Stimulated activated CD8-positive, alpha-beta memory T cell treated with anti-CD3 and anti-CD28 coated beads, Interleukin-12 subunit alpha, Interleukin-12 subunit beta, amount 100 ng/mL, for 4 hours (primary cell): Measurements from ENCODE around the gene PEX19.
"Not testable (repeated sequence)": the region's sequence is repeated elsewhere in the genome, so short reads cannot be mapped to it uniquely, and the experiment has no call there.

Experiments used
- DNase-seq: peaks from one replicate; pipeline ENCODE4 v3.0.0-alpha.2; 2020; ENCODE audit warnings: low read depth

The PEX19 gene, protein sequence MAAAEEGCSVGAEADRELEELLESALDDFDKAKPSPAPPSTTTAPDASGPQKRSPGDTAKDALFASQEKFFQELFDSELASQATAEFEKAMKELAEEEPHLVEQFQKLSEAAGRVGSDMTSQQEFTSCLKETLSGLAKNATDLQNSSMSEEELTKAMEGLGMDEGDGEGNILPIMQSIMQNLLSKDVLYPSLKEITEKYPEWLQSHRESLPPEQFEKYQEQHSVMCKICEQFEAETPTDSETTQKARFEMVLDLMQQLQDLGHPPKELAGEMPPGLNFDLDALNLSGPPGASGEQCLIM

DNA sequence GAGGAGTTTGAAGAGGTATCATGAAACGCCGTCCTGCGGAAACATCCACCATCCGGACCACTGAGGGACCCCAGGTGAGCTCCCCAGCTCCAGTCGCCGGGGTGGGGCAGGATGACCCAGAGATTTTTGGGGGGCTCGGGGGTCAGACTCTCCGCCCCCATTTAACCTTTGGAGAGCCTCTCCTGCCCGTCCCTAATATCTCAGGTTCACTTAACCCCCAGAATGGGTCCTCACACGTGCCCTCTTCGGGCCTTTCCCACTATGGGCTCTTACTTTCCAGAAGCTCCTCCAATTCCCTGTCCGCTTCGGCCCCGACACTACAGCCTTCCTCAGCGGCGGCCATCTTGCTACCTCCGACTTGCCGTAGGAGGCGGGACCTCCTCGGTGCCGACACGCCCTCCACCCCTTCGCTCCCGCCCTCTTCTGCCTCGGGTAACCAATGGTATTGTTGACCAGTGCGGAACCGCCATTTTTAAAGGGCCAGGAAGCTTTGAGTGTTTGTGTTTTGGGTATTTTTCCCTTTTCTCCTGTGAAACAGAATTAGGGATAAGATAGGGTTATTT, at the start of gene PEX19:
TSS of gene PEX19 (minus strand) at position 352 of the 563 bp plus-strand sequence. CDS start at position 343, 9 bp downstream.
- DNase-seq: peak; percentile 79

DNA sequence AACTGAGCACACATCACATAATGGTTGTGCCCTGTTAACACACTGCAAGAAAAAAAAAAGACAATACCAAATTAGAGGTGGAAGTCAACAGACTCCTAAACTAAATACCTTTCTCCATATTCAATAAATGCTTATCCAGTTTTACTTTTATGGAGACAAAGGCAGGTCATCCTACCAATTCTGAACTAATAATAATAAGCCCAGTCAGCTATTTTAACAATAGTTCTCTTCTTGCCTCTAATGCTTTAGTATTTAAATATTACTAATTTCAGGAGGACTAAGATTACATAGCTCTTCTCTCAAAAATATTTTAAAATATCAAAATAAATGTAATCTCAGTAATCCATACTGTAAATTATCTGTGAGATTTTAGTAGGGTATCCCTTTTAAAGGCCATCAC, 47.6 kb upstream of the PEX19 start:
- DNase-seq: no peak

DNA sequence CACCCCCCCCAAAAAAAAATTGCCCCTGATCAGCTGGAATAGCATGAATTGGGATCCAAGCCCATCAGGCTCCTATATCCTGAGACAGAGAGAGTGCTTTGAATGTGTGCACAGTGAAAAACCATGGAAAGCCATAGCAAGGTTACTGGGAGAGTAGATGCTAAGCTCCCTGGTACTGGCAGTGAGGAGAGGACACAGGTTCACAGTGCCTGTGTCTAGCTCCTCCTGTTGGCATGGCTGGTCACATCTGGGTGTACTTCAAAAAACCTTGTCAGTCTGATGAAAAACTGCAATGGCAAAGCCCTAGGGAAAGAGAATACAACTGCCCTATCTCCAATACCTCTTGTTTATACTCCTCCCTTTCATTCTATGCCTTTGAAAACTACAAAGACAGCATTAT, 45.2 kb upstream of the PEX19 start:
- DNase-seq: no peak

DNA sequence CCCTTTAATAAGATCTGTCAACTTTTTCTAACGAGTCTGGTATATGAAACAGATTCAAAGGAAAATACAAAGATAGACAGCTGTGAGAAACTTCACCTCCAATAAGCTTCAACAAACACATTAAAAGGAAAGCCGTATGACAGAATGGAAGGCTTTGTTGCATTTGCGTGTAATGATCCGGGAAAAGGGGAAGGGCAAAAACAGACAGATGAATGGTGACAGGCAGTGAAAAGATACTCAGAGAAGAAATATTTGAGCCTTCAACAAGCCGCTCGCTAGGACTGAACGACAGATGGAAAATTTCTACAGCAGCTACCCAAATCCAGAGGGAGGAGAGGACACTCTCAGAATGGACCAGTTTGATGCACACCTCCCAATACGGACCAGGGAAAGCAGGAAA, 43.3 kb upstream of the PEX19 start:
- no peak for DNase-seq

DNA sequence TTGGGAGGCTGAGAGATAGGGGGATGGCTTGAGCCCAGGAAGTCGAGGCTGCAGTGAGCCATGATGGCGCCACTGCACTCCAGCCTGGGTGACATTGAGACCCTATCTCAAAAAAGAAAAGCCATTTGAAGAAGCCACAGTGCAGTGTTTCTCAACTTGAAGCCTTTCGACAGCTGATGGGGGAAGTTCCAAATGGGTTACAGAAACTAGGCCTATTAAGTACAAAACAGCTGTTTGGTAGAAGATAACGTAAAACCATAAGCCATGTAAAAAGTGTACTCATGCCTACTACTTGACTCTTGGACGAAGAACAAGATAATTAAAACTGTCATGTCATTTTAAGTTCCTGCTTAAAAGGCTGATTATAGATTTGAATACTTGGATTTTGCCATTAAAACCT, 41.5 kb upstream of the PEX19 start:
- no peak for DNase-seq

DNA sequence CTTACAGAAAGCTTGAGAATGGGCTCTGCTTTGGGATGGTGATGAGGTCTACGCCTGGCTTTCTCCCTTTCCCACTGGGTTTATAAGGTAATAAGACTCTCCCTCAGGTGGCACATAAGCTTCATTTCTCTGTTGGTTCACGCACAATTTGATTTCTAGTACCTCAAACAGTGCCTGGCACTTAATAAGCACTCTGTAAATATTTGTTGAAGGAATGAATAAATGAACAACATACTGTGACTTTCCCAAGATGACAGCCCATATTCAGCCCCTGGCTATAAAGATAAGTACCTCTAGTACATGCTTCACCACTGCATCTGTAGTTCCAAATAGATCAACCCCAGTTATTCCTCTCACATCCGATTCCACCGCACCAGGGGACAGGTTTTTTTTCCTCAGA, 40.3 kb upstream of the PEX19 start:
- DNase-seq: no peak

DNA sequence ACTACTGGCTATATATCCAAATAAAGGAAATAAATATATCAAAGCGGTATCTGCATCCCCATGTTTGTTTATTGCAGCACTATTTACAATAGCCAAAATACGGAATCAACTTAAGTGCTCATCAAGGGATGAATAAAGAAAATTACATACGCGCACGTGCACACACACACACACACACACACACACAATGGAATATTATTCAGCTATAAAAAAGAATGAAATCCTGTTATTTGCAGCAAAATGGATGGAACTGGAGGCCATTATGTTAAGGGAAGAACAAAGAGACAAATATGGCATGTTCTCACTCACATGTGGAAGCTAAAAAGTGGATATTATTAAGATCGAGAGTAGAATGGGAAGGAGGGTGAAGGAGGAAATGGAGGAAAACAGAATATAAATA, 37.9 kb upstream of the PEX19 start:
- DNase-seq: no peak

DNA sequence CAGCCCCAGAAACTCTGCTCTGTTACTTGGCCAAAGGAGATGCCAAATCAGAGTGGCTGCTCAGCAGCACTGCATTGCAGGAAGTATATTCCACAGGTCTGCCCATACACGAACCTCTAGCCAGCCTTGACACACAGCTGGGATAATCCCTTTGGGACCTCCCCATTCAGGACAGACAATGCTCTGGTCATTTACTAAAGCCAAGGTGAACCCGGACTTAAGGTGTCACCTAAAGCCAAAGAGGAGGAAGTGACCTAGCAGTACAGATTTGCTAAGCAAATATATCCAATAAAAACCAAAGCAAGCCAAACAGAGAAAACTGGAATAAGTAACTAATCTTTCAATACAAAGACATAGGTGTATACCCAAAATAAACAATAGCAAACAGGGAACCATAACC, 30.4 kb upstream of the PEX19 start:
- no peak for DNase-seq

DNA sequence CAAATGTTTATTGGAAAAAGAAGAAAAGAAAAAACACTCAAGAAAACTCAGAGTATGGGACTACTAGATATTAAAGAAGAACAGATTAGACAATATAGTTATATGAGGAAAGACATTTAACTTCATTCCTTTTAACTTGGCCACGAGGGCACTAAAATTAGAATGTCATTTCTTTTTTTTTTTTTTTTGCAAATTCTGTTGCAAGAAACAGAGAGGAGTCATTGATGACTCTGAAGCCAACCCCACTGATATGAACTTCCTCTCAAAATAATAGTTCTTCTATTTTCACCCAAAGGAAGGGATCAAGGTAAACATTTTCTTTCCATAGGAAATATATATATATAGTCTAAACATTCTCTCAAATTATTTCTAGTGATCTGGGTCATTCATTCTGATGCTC, 24.6 kb upstream of the PEX19 start:
- DNase-seq: no peak

DNA sequence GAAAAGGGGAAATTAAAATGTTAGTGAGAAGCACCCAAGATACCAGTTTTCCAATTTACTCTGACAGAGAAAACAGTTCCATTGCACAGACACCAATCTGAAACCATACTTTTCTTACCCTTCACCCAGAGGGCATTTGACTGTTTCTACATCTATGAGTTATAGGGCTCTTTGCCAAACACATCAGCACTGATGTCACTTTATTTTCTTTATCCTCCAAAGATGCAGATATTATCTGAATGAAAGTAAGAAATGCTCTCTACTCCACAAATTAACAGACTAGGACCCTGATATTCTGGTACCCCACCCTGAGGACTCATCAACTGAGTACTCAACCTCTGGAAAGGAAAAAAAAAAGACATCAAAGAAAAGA, 24.2 kb upstream of the PEX19 start:
- DNase-seq: no peak

DNA sequence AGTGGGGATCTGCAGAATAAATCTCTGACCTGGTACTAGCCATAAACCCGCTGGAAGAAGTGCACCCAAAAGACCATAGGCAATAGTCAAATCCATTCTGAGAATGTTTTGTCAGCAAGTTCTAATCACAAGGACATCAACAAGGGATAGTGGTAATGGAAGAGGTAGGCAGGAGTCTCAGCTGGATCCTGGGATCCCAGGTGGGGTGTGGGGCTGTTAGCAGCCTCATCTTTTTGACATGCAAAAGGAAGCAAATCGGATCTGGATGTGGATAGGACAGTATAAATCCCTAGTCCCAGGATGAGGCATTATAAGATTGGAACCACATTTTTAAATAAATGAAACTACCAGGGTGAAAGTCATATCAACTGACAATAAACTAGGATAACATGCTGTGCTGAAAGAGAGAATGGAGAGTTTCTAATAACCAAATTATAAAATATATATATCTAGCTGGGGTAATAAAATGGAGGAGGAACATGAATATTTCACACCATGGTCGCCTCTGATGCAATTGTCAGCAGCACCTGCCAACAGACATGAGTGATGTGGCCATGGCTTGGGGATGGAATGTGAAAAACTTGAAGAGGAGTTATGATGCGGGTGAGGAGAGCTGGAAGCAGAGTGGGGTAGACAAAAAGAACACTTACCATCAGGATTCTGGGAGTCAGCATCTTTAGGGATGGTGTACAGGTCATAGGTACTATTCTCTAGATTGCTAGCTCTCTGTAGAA, 23.7 kb upstream of the PEX19 start:
- no peak for DNase-seq

DNA sequence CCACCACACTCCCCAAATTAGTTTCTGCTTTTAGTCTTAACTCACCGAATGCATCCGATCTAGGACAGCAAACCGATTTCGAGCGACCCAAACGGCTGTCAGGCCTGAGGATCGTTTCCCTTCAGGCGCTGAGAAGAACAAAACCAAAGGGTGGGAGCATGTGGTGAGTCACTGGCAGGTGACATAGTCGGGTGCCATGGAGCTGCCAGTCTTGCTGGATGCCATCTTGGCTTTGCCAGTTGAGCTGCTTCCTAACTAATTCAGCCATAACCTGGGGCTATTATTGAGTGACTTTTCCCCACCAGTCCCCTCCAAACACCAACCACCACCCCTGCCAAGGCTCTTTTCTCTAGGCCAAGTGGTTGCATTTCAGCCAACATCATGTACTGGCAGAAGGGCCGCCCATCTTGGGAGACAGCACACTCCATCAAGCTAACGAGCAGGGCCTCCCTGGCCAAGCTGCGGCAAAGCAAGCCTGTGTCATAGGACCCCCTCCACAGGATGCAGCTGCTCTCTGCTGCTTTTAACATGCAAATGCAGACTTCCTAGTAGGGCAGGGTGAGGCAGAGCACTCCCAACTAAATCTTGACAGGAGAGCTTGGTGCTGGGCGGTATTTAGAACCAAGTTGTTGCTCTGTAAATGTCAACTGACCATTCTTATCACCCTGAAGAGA, 22.3 kb upstream of the PEX19 start:
- DNase-seq: no peak

DNA sequence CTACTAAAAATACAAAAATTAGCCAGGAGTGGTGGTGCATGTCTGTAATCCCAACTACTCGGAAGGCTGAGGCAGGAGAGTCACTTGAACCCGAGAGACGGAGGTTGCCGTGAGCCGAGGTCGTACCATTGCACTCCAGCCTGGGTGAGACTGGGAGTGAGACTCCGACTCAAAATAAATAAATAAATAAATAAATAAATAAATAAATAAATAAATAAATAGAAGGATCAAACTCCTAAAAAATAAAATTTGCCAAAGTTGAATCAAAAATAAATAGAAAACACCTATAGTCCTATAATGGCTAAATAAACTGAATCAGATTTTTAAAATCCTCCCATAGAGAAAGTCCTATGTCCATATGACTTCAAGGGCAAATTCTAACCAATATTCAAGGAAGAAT, 15.2 kb upstream of the PEX19 start:
- DNase-seq: no peak

DNA sequence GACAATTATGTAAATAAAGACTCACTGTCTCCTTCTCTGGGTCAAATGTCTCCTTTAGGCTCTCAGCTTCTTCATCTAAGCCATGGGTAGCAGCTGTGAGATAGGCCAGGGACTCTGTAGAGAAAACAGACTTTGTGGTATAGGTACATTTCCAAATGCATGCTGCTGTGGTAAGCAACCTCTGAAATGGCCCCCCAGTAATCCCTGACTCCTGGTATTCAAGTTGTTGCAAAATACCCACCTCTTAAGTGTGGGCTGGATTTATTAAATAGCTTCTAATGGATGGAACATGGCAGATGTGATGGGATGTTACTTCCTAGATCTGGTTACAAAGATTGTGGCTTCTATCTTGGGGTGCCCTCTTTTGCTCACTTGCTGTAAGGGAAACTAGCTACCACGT, 11.1 kb upstream of the PEX19 start:
- DNase-seq: no peak

DNA sequence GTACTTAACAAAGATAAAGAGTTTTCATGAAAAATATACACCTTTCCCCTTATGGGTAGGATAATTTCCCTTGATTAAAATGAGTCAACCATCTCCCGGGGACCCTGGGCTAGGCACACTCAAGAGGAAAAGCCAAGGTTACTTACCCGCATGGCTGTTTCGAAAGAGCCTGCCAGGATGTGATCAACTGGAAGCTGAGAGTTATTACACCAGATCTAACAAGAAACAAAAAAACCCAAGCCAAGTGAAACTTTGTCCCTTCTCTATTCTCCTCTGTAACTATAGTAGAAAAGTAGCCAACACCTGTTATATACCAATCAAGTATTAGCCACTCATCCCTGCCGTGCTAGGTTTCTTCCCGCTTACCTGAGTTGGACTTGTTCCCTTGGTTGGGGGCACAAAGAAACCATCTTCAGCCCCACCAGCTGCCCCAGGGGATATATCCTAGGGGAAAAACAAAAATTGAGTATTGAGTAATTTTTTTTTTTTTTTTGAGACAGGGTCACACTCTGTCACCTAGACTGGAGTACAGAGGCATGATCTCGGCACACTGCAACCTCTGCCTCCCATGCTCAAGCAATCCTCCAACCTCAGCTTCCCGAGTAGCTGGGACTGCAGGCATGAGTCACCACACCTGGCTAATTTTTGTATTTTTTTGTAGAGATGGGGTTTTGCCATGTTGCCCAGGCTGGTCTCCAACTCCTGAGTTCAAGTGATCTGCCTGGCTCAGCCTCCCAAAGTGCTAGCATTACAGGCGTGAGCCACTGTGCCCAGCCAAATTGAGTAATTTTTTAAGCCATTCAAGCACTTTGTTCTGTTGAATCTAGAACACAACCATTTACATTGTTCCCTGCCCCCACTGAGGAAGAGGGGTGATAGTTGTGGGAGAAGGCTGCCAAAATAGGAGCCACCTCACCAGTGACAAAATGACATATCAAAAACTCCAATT, 8.4 kb upstream of the PEX19 start:
- no peak for DNase-seq

DNA sequence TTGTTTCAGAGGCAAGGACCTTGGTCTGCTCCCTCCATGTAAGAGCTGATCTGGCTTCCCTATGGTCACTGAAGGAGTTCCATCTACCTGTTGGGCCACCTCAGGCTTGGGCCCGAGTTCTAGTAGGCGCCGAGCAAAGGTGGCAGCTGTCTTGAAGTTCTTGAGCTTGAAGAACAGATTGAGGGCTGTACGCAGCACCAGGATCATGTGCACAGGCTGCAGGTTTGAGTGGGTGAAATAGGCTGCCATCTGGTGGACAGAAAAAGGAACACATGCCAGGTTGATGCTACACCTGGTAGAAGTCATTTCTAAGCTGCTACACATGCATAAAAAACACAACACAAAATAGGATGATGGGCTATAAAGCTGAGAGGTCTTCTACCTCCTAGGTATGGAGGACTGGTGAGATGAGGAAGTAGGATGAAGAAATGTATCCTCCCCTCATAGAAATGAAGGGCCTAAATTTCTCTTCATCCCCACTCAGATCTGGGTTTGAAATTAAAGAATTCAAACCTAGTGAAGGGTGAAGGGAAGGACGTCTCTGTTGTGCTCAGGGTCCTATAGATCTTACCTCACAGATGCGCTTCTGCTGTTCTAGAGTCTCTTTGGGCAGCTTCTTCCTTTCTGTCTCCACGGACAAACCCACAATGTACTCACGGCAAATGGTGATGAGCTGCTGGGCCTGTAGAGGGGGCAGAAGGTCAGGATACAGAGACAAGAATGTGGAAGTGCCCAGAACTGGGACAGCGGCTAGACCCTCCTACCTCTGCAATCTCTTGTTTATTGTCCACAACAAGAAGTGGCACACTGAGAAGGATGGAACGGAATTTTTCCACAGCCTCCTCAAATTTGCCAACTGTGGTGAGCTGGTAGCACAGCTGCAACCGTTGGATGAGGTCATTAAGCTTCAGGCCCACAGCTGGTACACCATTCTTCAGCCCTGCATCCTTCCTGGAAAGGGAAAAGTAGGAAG, 6.6 kb upstream of the PEX19 start:
- DNase-seq: peak; percentile 13

DNA sequence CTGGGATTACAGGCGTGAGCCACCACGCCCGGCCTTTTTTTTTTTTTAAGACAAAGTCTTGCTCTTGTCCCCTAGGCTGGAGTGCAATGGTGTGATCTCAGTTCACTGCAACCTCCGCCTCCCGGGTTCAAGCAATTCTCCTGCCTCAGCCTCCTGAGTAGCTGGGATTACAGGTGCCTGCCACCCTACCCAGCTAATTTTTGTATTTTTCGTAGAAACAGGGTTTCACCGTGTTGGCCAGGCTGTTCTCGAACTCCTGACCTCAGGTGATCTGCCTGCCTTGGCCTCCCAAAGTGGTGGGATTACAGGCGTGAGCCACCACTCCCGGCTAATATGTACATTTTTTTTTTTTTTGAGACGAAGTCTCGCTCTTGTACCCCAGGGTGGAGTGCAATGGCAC, 2.8 kb upstream of the PEX19 start:
- DNase-seq: not testable (repeated sequence)

DNA sequence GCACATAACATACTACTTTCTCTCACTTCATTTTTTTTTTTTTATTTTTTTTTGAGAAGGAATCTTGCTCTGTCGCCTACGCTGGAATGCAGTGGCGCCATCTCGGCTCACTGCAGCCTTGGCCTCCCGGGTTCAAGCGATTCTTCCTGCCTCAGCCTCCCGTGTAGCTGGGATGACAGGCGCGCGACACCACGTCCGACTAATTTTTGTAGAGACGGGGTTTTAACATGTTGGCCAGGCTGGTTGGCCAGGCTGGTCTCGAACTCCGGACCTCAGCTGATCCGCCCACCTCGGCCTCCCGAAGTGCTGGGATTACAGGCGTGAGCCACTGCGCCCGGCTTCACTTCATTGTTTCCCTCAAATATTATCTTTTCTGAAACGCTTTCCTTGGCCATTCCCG, 573 bp upstream of the PEX19 start:
- DNase-seq: no peak

DNA sequence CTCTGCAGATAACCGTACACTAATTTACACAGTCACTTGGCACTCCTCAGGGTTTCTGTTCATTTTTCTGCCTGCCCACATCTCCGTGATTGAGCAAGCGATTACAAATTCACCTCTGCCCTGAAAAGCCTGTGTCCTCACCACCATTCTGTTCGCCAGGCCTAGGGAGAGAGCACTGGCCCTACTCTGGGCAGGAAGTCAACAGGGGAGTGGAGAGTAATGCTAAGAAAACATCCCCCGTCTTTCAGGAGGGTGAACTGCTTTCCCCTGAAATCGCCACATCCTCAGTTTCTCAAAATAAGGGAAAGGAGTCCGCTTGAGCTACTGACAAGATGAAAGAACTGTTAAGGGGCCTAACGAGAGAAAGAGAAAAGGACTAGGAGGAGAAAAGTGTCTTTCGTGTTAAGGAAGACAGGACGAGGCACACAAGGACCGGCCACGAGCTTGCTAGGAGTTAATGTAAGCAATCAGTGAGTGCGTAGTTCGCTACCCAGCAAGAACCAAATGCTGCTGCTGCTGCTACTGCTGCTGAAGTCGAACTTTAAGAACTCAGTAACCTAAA, 632 bp downstream of the PEX19 start:
- DNase-seq: no peak

DNA sequence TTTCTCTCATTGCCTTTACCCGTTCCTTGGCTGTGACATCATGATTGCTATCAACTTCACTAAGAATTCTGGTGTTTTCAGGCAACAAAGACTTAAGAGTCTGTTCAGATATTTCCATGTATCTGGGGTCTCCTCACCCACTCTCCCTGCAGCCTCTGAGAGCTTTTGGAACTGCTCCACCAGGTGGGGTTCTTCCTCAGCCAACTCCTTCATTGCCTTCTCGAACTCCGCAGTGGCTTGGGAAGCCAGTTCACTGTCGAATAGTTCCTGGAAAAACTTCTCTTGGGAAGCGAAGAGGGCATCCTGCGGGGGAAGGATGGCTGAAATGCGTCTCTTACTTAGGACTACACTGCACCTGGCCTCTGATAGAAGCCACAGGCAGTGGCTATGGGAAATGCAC, 2.1 kb downstream of the PEX19 start:
- no peak for DNase-seq
